ENCODE data around the gene COL4A2.
"Not testable (repeated sequence)": the region's sequence is repeated elsewhere in the genome, so short reads cannot be mapped to it uniquely, and the experiment has no call there.

Gene COL4A2

GRCh38 chr13:110483386-110483968 lies 176.4 kb downstream of the COL4A2 start:
- no peak for DNase-seq

GRCh38 chr13:110484290-110485048 lies 177.4 kb downstream of the COL4A2 start:
- no peak for DNase-seq

GRCh38 chr13:110485604-110486003 lies 178.5 kb downstream of the COL4A2 start:
- no peak for DNase-seq

- DNase-seq = no peak
Observed at GRCh38 chr13:110486061-110486715, 179.1 kb downstream of the COL4A2 start.

- not testable (repeated sequence) for DNase-seq
Observed at GRCh38 chr13:110486880-110487279, 179.8 kb downstream of the COL4A2 start.

- no peak for DNase-seq
Observed at GRCh38 chr13:110490009-110490770, 183.1 kb downstream of the COL4A2 start.

- DNase-seq = no peak
Observed at GRCh38 chr13:110491869-110492678, 185.0 kb downstream of the COL4A2 start.

- no peak for DNase-seq
Observed at GRCh38 chr13:110492679-110493593, 185.9 kb downstream of the COL4A2 start.

GRCh38 chr13:110493613-110494012 lies 186.5 kb downstream of the COL4A2 start:
- no peak for DNase-seq

GRCh38 chr13:110495376-110495775 lies 188.3 kb downstream of the COL4A2 start:
- no peak for DNase-seq

GRCh38 chr13:110495881-110496280 lies 188.8 kb downstream of the COL4A2 start:
- DNase-seq = no peak

- no peak for DNase-seq
Observed at GRCh38 chr13:110496281-110496680, 189.2 kb downstream of the COL4A2 start.

GRCh38 chr13:110497003-110497402 lies 189.9 kb downstream of the COL4A2 start:
- no peak for DNase-seq

- not testable (repeated sequence) for DNase-seq
Observed at GRCh38 chr13:110497896-110498295, 190.8 kb downstream of the COL4A2 start.

GRCh38 chr13:110498327-110498726 lies 191.2 kb downstream of the COL4A2 start:
- no peak for DNase-seq

GRCh38 chr13:110498765-110499164 lies 191.7 kb downstream of the COL4A2 start:
- no peak for DNase-seq

GRCh38 chr13:110499621-110500281 lies 192.7 kb downstream of the COL4A2 start:
- DNase-seq = no peak

GRCh38 chr13:110500341-110500740 lies 193.3 kb downstream of the COL4A2 start:
- DNase-seq = no peak

GRCh38 chr13:110501188-110501587 lies 194.1 kb downstream of the COL4A2 start:
- DNase-seq = no peak

- no peak for DNase-seq
Observed at GRCh38 chr13:110503037-110503901, 196.2 kb downstream of the COL4A2 start.
